ENCODE data around the gene SPATA32.

Gene SPATA32

DNA sequence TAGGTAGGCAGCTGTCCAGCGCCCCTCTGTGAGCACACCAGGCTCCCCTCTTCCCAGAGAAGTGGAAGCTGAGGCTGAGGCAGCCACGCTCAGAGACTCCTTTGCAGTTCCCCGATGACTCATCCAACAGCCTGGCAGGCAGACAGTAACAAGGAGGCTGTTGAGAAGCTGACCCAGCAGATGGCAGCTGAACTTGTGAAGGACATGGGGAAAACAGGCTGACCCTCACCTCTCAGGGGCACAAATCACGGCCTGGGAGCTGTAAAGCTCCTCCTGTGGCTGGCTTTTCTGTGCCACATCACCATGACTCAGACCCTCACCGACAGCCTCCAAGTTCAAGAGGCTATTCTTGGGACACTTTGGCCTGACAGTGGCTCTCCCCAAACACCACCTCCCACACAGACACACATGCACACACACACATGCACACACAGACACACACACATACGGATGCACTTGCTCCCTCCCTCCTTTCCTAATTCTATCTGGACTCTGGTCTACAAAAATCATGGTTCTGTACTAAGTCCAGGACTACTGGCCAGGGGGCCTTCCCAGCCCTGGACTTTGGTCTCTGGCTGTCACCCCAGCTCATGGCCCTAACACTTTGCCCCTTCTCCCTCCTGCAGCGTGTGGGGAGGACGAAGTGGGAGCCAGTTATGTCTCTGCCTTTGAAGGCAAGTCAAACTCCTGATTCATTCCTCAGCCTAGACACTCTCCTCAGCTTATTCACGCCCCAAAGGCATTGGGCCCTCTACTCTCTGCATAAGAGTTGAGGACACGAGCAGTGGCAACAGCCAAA is 31.7 kb upstream of the SPATA32 start:
- peak; percentile 49 for DNase-seq

DNA sequence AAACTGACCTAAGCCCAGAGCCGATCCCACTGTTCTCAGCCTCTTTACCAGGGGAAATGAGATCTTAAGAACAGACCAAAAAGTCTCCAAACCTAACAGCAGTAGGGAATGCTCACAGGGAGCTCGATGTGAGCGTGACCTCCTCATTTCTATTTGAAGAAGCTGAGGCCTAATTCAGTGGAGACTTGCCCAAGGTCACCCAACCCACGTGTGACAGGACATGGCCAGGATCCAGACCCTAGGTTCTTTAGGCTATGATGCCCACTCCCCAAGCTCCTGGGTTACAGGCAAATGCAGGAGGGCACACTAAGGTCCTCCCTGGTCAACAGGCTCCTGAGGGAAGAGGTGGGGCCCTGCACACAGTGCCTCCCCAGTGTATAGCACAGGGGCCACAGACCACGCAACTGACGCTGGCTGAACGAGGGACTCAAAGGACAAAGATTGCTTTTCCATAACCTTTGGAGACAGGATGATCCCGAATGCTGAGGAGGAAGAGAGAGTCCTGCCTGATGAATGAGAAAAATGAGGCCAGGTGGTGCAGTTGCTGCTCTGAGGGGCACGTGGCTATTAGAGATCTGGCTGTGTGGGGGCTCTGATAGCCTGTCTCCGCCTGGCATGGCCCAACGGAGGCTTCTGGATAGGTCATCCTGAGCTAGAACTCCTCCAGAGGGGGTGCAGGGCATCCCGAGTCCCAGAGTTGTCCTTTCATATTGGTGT is 31.0 kb upstream of the SPATA32 start:
- DNase-seq = no peak

DNA sequence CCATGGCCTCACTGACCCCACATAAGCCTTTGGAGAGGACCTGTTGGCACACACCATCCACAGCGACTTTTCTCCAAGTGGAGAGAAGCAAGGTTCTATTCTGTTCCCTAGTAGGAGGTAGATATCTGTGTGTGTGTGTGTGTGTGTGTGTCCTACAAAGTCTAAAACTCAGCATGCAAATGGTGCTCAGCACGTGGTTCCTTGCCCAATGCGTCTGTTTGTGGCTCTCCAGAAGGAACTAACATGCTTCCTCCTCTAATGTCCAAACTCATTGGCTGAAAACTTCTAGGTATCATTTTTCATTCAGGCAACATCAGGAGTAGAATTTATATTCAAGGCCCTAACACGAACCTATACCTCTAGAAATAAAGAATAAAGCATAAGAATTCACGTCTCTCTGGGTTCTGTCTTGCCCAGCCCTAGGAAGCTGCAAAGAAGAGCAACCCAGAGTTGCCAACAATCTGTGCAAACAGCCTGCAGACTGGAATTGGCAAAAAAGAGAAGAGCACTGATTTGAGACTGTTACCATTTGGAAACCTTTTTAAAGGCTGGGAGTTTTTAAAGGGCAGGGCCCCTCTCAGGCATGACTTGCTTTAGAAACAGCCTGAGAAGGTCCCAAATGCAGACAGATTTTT is 29.4 kb upstream of the SPATA32 start:
- no peak for DNase-seq

DNA sequence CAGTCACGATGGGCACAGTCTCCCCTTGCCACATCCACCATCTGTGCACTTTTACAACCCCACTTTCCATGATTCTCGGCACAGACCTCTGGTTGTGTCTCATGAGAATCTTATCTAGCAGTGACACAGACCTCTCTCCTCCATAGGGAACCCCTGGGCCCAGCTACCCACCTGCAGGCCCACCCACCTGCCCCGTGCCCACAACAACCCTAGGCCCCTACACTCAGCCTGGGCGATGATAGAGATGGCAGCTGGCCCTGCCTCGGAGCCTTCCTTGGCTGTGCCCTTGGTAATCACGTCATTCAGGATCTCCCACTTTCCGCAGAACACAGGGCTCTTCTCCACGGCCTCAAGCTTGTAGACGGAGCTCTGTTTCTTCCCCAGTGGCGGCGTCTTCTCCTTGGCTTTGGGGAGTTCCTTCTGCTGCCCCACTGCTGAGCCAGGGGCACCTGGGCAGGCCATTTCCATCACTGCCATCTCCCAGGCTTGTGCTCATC is 28.4 kb upstream of the SPATA32 start:
- no peak for DNase-seq

DNA sequence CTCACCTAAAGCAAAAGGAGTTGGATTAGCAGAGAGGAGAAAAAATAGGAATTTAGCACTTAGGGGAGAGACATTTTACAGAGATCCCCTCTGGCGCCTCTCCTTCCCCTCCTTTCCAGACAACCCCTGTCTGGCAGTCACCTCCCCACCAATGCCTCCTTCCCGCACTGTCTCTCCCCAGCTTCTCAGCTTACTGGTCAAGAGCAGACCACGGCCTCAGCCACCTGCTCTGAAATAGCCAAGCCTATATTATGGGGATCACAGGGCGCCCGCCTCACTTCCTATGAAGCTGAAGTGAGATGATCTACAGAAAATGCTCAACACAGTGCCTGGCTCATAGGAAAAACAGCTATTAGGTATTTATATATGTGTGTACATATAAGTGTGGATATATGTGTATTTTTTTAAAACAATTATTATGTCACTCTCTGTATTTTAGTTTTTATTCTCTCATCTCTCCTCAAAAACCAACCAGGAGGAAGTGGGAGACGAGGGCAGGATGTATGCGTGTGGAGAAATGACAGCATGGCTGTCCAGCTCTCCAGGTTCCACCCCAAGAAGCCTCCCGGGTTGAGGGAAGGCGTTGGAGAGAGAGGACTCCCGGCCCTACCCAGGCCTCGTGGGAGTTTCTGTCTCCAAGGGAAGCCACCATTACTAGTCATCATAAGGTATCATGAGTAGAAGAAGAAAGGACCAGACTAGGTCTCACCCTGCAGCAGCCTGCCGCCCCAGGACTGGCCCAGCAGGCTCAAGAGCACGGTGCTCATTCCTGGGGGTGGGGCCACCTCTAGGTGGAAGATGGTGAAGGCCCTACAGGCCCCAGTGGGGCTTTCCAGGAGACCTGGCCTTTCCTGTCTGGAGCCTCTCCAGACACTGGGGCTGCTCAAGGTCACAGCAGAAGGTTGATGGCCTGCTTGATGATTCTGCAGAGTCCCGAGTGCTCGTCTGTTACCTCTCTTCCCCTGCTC is 27.7 kb upstream of the SPATA32 start:
- DNase-seq = no peak

DNA sequence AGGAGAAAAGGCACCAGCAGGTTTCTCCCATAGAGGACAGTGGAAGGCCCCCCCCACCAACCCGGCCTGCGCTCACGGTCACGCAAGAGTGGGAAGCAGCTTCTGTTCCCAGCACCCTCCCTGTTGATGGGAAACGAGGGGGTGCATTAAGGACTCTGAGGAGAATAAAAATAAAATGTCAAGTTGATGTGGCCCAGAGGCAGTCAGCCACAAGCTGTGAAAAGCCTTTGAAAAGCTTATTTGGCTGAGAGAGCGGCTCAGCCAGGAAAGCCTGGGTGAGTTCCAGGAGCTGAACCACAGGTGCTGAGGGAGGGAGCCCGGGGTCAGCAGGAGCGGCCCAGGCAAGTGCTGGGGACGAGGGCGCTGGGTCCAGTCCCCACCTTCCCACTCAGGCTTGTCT is 26.9 kb upstream of the SPATA32 start:
- no peak for DNase-seq

DNA sequence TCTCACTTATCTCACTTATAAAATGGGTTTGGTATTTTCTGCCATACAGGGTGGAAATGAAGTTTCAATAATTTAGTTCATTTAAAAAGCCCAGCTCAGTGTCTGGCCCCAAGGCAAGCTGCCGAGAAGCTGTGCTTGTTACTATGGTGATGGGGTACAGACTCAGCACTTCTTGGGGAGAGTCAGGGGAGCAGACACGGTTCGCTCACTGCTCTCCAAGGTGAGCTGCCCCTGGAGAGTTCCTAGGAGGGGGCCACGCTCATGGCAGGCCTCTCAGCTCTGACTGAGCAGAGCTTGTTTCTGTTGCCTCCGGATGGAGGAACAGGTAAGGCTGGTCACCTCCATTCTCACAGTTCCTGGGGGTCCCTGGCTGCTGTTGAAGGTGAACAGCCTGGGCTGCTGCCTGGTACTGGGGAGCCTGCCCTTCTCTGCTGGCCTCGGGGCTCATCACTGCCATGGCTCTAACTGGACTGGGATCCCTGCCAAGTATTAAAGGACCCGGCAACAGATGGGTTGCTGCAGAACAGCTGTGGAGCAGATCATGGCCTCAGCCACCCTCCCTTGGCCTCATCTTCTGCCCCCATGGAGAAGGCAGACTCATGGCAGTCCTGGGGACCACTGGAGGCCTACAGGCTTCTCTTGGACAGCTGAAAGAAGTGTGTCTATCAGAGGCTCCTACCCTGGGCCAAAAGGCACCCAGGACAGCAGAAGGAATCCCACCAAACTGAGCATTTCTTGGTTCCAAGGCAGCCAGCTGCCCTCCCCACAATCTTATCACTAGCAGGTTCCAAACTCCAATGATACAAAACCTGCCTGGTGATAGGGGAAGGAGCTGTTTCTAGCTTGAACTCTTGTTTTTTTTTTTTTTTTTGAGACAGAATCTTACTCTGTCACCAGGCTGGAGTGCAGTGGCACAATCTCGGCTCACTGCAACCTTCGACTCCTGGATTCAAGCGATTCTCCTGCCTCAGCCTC is 25.9 kb upstream of the SPATA32 start:
- no peak for DNase-seq

DNA sequence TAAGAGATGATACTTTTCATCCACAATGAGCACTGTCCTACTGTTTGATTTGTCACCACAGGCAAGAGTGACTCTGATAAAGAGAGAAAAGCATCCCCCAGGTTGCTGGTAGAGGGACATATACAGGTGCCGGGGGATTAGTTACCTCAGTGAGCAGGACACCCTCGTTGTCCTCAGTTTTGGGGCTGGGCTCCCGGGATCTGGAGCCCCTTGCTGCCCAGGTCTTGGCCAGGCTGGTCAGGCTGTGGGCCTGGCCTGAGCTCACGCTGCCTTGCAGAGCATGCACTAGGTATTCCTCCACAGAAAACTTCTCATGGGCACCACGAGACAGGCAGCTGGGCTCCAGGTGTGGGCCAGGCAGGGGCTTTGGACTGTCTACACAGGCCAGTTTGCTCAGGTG is 24.4 kb upstream of the SPATA32 start:
- DNase-seq = no peak

DNA sequence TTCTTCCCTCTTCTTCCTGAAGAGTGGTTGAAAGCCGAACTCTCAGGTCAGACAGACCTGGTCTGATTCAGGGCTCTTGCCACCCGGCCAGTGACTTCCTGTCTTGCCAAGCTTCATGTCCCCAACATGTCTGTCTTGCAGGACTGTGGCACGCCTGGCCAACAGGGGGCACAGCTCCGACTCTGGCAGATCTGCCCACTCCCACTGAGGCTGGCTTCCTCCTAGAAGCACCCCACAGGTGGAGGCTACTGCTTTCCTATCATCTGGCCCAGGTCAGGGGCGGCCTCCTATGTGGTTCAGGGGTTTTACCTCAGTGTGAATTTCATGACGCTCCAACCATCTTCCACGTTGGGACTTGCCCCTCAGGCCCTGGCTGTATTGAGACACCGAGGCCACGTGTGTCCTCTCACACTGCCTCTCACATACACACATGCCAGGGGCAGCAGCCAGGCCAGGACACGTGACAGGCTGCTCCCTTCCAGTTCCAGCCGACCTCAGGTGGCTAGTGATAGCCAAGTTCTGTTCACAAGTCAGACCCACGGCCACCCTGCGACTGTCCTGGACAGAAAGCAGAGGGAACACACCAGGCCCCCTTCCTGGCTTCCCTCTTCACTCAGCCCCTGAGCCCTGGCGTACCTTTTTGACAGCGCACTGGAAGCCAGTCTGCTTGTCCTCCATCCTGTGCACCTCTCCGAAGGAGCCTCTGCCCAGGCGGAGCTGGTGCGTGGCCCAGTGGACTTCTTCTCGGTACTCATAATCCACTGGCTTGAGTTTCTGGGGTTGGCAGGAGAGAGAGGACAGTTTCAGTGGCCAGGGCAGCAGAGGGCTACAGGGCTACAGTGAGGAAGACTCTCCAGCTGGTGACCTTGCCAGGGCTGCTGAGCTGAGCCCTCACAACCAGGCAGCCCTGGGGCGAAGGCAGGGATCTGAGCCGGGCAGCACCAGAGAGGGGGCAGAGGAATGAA is 22.6 kb upstream of the SPATA32 start:
- peak; percentile 63 for DNase-seq

DNA sequence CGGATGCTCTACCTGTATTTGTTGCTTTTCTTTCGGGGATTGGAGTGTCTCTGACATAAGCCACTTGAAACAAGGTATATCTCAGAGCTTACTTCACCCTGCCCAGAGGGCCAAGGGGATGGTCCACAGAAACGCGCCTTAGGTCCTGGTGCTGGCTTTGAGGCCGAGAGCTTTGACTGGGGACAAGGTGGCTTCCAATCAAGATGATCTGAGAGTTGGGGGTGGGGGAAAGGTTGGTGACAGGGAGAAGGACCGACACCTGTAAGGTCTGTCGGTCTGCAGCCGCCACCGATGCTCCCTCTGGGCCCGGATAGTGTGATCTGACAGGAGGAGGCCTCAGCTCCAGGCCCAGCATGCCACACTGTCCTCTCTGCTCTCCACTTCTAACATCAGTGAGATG is 21.8 kb upstream of the SPATA32 start:
- no peak for DNase-seq

DNA sequence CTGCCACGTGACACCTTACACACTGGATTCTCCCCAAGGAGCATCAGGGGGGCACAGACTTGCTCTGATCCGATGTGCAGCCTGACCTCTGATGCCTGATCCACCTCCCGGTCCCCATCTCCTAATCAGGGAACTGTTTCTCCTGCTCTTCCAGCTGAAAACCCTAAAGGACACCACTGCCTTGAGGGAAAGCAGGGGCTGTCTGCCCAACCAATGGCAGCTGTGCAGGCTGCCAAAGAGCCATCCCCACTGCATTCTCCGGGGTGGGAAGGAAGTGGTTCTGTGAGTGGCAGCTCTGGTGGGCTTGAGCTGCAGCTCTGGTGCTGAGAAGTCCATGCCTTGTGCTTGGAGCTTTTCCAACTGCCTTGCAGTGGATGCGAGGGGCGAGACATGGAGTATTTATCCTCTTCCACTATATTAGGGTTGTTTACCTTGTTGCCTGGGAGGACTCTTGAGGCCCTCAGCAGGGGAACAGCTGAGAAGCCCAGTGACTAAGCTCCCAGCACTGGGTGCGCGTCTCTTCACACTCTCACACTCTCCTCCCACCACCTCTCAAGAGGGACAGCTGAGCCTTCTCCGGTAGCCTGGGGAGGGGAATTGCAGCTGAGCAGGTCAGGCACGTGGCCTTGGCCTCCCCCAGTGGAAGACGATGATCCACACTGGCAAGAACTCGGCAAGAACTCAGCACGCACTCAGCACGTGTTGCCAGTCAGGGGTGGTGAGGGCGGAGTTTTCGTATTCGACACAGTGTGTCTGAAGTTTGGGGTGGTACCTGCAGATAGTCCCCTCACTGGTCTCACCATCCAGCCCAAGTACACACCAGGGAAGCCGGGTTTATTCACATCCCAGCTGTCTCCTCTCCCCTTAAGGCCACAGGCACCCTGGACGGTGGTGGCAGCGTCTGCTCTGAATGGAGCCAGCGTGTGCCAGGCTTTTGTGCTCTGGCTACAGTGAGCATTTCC is 21.1 kb upstream of the SPATA32 start:
- no peak for DNase-seq

DNA sequence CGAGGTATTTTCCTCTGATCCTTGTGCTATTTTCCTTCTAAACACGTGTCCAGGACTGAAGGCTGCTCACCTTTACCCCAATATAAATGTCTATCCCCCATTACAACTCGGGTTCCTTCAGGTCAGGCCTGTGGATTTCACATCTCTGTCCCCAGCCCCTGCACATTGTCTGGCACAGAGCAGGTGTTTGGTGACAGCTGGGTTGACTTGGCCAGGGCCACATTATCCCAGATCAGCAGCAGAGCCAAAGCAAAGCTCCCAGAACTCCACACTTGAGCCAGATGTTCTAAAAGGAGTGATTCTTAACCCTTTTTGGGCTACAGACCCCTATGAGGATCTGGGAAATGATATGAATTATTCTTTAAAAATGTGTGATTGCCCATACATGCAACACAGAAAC is 18.0 kb upstream of the SPATA32 start:
- no peak for DNase-seq

DNA sequence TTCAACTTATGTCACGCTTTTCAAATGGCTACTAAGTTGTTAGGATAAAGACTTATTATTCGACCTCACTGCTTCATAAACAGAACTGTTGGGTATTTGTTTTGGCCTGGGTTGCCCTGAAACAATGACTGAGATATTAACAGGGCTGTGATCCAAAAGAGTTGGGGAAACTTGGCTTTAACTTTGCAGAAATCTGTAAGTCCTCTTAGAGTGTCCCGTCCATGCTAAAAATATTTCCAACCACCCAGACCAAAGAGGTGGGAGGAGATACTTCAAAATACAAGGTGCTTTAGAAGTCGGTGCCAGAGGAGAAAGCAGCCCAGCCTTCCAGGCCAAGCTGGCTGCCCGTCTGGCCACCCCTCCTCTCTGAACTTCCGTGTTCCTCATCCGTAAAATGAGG is 16.1 kb upstream of the SPATA32 start:
- DNase-seq = no peak

DNA sequence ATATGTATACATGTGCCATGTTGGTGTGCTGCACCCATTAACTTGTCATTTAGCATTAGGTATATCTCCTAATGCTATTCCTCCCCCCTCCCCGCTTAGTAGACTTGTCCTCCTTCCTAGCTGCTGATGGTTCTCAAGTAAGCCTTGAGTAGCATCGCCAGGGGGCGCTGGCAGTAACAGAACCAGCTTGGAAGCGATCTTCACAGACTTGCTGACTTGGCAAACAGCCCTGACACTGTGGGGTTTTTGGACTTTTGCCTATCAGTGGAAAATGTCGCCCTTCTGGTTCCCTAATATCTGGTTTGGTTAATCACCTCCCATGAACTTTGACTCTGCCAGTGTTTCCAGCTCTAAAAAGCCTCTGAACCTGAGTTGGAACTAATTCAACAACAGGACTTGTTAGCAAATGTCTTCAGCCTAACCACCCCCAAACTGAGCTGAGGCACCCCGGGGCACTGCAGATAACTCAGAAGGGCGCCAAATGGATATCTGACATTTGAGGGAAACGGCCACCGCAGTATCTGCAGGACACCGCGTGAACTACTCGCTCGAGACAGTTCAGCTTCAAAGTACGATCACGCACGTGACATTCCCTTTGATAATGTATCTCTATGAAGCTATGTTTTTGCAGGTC is 15.4 kb upstream of the SPATA32 start:
- peak; percentile 93 for DNase-seq

DNA sequence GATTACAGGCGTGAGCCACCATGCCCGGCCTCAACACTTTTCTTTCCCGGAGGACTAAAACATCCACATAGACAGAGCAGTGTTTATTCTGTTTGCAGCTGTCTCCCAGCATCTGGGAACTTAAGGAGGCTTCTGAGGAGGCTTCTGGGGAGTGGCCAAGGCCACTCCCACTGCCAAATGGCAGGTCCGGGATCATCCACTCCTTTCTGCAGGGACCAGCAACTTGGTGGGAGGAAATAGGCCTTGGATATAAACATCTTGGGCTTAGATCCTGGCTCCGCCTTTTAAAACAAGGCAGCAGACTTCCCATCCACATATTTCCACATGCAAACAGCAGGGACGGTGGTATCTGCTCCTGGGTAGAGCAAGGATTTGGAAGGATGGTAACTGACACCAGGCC is 14.1 kb upstream of the SPATA32 start:
- DNase-seq = no peak

DNA sequence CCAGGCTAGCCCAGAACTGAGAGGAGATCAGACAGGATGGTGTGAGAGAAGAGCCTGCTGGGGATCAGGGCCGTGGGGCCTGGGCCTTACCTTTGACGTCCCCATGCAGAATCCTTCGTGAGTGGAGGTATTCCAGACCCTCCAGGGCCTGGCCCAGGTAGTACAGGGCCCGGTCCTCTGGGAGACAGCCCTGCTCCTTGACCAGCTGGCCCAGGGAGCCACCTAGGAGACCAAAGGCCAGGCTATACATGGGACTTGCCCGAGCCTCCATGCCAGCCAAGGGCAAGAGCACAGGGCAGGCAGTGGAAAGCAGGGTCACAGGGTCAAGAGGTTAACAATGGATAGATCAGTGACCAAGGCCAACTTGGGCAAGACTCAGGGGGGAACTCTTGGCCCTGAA is 12.1 kb upstream of the SPATA32 start:
- no peak for DNase-seq

DNA sequence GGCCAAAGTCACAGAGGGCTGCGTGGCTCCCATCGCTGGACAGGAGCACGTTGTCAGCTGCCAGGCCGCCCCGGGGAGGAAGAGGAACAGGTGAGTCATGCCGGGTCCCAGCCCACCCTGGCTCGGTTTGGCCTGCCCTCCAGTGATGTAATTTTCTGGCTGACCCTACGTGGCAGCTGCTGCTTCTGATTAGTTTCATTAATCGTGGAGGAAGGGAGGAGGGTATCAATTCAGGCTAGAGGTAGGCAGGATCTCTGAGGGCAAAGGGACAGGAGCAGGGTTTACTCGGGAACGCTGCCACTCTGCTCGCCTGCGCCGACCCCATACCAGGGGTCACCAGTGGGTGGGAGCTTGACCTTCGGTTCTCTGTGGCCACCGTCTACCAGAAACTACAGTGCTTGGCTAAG is 11.7 kb upstream of the SPATA32 start:
- DNase-seq = no peak

DNA sequence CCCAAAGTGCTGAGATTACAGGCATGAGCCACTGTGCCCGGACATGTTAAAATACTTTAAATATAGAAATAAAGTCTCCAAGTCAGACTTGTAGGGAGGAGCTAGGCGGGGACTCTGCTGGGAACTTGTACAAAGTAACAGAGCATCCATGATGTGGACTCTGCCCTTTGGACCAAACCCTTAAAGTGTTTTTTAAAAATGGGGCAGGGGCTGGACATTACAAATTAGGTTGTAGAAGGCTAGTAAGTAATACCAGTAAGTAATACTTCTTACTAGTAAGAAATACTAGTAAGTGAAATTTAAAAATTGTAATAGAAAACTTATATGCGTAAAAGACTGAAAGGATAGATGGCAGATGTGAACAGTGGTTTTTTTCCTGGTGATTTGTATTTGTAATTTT is 9.7 kb upstream of the SPATA32 start:
- DNase-seq = no peak
